ENCODE measurements around the gene MAGI3.

DNA sequence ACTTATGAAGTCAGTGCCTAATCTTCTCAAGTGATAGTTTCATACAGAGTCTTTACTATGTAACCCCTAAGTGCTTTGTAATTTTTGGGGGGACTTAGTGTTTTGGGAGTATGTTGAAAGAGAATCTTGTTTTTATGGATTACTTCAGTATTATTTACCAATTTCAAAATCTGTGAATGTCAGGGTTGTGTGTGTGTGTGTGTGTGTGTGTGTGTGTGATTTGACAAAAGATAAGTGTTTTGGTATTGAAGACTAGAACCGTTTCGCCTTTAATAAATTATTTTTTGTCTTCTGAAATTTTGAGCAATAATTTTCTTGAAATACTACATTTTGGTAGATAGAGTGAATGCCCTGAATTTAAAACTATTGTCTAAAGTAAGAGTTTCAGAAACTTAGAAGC lies 5.8 kb downstream of the MAGI3 start:
- TF ChIP-seq, protein P1, sequence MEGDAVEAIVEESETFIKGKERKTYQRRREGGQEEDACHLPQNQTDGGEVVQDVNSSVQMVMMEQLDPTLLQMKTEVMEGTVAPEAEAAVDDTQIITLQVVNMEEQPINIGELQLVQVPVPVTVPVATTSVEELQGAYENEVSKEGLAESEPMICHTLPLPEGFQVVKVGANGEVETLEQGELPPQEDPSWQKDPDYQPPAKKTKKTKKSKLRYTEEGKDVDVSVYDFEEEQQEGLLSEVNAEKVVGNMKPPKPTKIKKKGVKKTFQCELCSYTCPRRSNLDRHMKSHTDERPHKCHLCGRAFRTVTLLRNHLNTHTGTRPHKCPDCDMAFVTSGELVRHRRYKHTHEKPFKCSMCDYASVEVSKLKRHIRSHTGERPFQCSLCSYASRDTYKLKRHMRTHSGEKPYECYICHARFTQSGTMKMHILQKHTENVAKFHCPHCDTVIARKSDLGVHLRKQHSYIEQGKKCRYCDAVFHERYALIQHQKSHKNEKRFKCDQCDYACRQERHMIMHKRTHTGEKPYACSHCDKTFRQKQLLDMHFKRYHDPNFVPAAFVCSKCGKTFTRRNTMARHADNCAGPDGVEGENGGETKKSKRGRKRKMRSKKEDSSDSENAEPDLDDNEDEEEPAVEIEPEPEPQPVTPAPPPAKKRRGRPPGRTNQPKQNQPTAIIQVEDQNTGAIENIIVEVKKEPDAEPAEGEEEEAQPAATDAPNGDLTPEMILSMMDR (IDR thresholded peaks at IDR 0.05), result no peak
- no peak for TF ChIP-seq POLR2A (IDR thresholded peaks at IDR 0.05)
